NCI-H1694 (cell line): ENCODE data around the gene SLC30A1.

ENCODE experiments used
- DNase-seq: peaks from one replicate; lab custom pipeline; 2025; lab: John Stamatoyannopoulos, UW

Gene SLC30A1

GRCh38 chr1:211607754-211608473 is 29.0 kb upstream of the SLC30A1 start:
- no peak for DNase-seq

- no peak for DNase-seq
Observed at GRCh38 chr1:211606914-211607753, 28.2 kb upstream of the SLC30A1 start.

GRCh38 chr1:211606332-211606913 is 27.5 kb upstream of the SLC30A1 start:
- no peak for DNase-seq

- DNase-seq, result no peak
Observed at GRCh38 chr1:211605603-211606331, 26.8 kb upstream of the SLC30A1 start.

- no peak for DNase-seq
Observed at GRCh38 chr1:211605034-211605433, 26.1 kb upstream of the SLC30A1 start.

- DNase-seq, result no peak
Observed at GRCh38 chr1:211604548-211604947, 25.6 kb upstream of the SLC30A1 start.

GRCh38 chr1:211603713-211604112 is 24.8 kb upstream of the SLC30A1 start:
- no peak for DNase-seq

- DNase-seq, result no peak
Observed at GRCh38 chr1:211603191-211603701, 24.3 kb upstream of the SLC30A1 start.

- DNase-seq, result no peak
Observed at GRCh38 chr1:211601982-211602670, 23.2 kb upstream of the SLC30A1 start.

GRCh38 chr1:211601159-211601558 is 22.2 kb upstream of the SLC30A1 start:
- DNase-seq, result no peak

GRCh38 chr1:211599250-211599649 is 20.3 kb upstream of the SLC30A1 start:
- no peak for DNase-seq

- DNase-seq, result no peak
Observed at GRCh38 chr1:211598514-211598913, 19.6 kb upstream of the SLC30A1 start.

GRCh38 chr1:211596418-211597181 is 17.6 kb upstream of the SLC30A1 start:
- no peak for DNase-seq

GRCh38 chr1:211595419-211595818 is 16.5 kb upstream of the SLC30A1 start:
- no peak for DNase-seq

- no peak for DNase-seq
Observed at GRCh38 chr1:211591980-211592493, 13.1 kb upstream of the SLC30A1 start.

- DNase-seq, result no peak
Observed at GRCh38 chr1:211589782-211590721, 11.1 kb upstream of the SLC30A1 start.

GRCh38 chr1:211588711-211589110 is 9.8 kb upstream of the SLC30A1 start:
- DNase-seq, result no peak

- no peak for DNase-seq
Observed at GRCh38 chr1:211587123-211587522, 8.2 kb upstream of the SLC30A1 start.

- no peak for DNase-seq
Observed at GRCh38 chr1:211586538-211586937, 7.6 kb upstream of the SLC30A1 start.
